ENCODE results near the gene TRIM54. TPM values are rescaled to one million over a fixed set of nuclear protein-coding genes. Genes with fewer than 3 reads are reported as not detected.

The TRIM54 gene
- total RNA-seq, 1 experiment from 2014 or later: 2.8 TPM

- POLR2A ChIA-PET (ENCODE audit: low non-redundant PET): no interaction called here
- peaks cover 13% of the 10 kb centered on the region for H3K4me1 ChIP-seq (ENCODE audit: insufficient read depth, low read length, poor library complexity, severe bottlenecking)
- H3K9me3 ChIP-seq (ENCODE audit: low read depth, low read length, poor library complexity, severe bottlenecking): no peaks in the 10 kb centered on the region
- BruUV-seq (replicated peaks): no TSS peak
- no peak for TF ChIP-seq CTCF (conservative IDR thresholded peaks at IDR 0.05; ENCODE audit: low read depth, low read length)
- H3K27me3 ChIP-seq (replicated peaks; ENCODE audit: insufficient read depth, low read depth, low read length, poor library complexity): no peaks in the 10 kb centered on the region
- CTCF ChIA-PET: no interaction called here
- no peak for DNase-seq (ENCODE audit: low spot score)
- no peak overlapping the region for H3K4me3 ChIP-seq (ENCODE audit: low read depth, low read length, poor library complexity, severe bottlenecking)
- H3K27ac ChIP-seq (ENCODE audit: low read depth, low read length, poor library complexity, severe bottlenecking): no peak overlapping the region
- H3K36me3 ChIP-seq (ENCODE audit: insufficient read depth, low read length, poor library complexity, severe bottlenecking): no peaks in the 10 kb centered on the region
- intact Hi-C loops (cut with micrococcal nuclease; ENCODE audit: unreplicated experiment): no loop called here
Measured at GRCh38 chr2:27288610-27289009, 6.4 kb downstream of the TRIM54 start.

- no TSS peak for BruUV-seq (replicated peaks)
- ChIA-PET CTCF (no interaction called here), POLR2A (ENCODE audit: low non-redundant PET) (no interaction called here)
- no peaks in the 10 kb centered on the region for H3K36me3 ChIP-seq (ENCODE audit: insufficient read depth, low read length, poor library complexity, severe bottlenecking)
- H3K27ac ChIP-seq (ENCODE audit: low read depth, low read length, poor library complexity, severe bottlenecking): no peak overlapping the region
- no peaks in the 10 kb centered on the region for H3K27me3 ChIP-seq (replicated peaks; ENCODE audit: insufficient read depth, low read depth, low read length, poor library complexity)
- H3K9me3 ChIP-seq (ENCODE audit: low read depth, low read length, poor library complexity, severe bottlenecking): no peaks in the 10 kb centered on the region
- H3K4me3 ChIP-seq (ENCODE audit: low read depth, low read length, poor library complexity, severe bottlenecking): no peak overlapping the region
- TF ChIP-seq EZH2 (IDR thresholded peaks at IDR 0.05; ENCODE audit: borderline replicate concordance, low read depth, low read length, poor library complexity, severe bottlenecking): no peak
- TF ChIP-seq CTCF (conservative IDR thresholded peaks at IDR 0.05; ENCODE audit: low read depth, low read length): no peak
- peaks cover 16% of the 10 kb centered on the region for H3K4me1 ChIP-seq (ENCODE audit: insufficient read depth, low read length, poor library complexity, severe bottlenecking)
- intact Hi-C loops (cut with micrococcal nuclease; ENCODE audit: unreplicated experiment): no loop called here
- no peak for DNase-seq (ENCODE audit: low spot score)
Measured at GRCh38 chr2:27290549-27290948, 8.3 kb downstream of the TRIM54 start.

- H3K4me1 ChIP-seq (ENCODE audit: insufficient read depth, low read length, poor library complexity, severe bottlenecking): peaks cover 16% of the 10 kb centered on the region
- no peaks in the 10 kb centered on the region for H3K36me3 ChIP-seq (ENCODE audit: insufficient read depth, low read length, poor library complexity, severe bottlenecking)
- intact Hi-C loops (cut with micrococcal nuclease; ENCODE audit: unreplicated experiment): no loop called here
- H3K9me3 ChIP-seq (ENCODE audit: low read depth, low read length, poor library complexity, severe bottlenecking): no peaks in the 10 kb centered on the region
- ChIA-PET POLR2A (ENCODE audit: low non-redundant PET) (no interaction called here), CTCF (interaction anchor here (0.5 to 0.6 kb wide), 2 partner anchors 30 to 332 kb away, joined by 3 to 11 read pairs; no protein-coding TSS in a partner anchor)
- no peak for DNase-seq (ENCODE audit: low spot score)
- no TSS peak for BruUV-seq (replicated peaks)
- no peak overlapping the region for H3K27ac ChIP-seq (ENCODE audit: low read depth, low read length, poor library complexity, severe bottlenecking)
- no peaks in the 10 kb centered on the region for H3K27me3 ChIP-seq (replicated peaks; ENCODE audit: insufficient read depth, low read depth, low read length, poor library complexity)
- TF ChIP-seq EZH2 (IDR thresholded peaks at IDR 0.05; ENCODE audit: borderline replicate concordance, low read depth, low read length, poor library complexity, severe bottlenecking) (no peak), CTCF (conservative IDR thresholded peaks at IDR 0.05; ENCODE audit: low read depth, low read length) (no peak; the same call in 1 of the 2 replicates)
- H3K4me3 ChIP-seq (ENCODE audit: low read depth, low read length, poor library complexity, severe bottlenecking): no peak overlapping the region
Measured at GRCh38 chr2:27291865-27292264, 9.6 kb downstream of the TRIM54 start.

All from A673 (cell line).